DND-41 (cell line): ENCODE data around the gene NAV3.

Source experiments
- ATAC-seq: fragments of 200-7000 bp; cut with Tn5 transposase; 3 replicates; pipeline ENCODE4 v1.9.1; 2021; ENCODE audit warnings: low read depth; ENCODE audit not compliant: insufficient read depth
- DNase-seq: peaks from one replicate; pipeline ENCODE4 v3.0.0-alpha.2; 2020
- H2AFZ ChIP-seq: 2 replicates; pipeline ENCODE4 v1.6.0; 2012; ENCODE audit warnings: low read depth, low read length
- H3K27ac ChIP-seq: 2 replicates; pipeline ENCODE4 v1.5.1; 2012; ENCODE audit warnings: low read length, inconsistent platforms
- H3K27me3 ChIP-seq: fragments of 200-600 bp; sonication (generic); 2 replicates; pipeline ENCODE4 v1.6.0; 2012; ENCODE audit warnings: low read length, mild to moderate bottlenecking, inconsistent platforms; ENCODE audit not compliant: insufficient read depth, poor library complexity
- H3K36me3 ChIP-seq: 2 replicates; pipeline ENCODE4 v1.5.1; 2012; ENCODE audit warnings: low read length, inconsistent platforms; ENCODE audit not compliant: insufficient read depth
- H3K4me1 ChIP-seq: 2 replicates; pipeline ENCODE4 v1.5.1; 2012; ENCODE audit warnings: mild to moderate bottlenecking, low read length; ENCODE audit not compliant: insufficient read depth
- H3K4me2 ChIP-seq: 2 replicates; pipeline ENCODE4 v1.6.0; 2012; ENCODE audit warnings: mild to moderate bottlenecking, moderate library complexity, low read length, inconsistent platforms; ENCODE audit not compliant: insufficient read depth
- H3K4me3 ChIP-seq, 2 experiments: fragments of 200-600 bp in 1 of 2; shearing (Covaris generic) in 1 of 2; 2 replicates each; pipeline ENCODE4 v1.5.1; 2012 to 2016; ENCODE audit warnings: inconsistent platforms in 2 of 2, low read length in 2 of 2, mild to moderate bottlenecking in 2 of 2, low read depth in 1 of 2, moderate library complexity in 1 of 2
- H3K79me2 ChIP-seq: 2 replicates; pipeline ENCODE4 v1.6.0; 2012; ENCODE audit warnings: low read length, inconsistent platforms; ENCODE audit not compliant: insufficient read depth
- H3K9ac ChIP-seq: 2 replicates; pipeline ENCODE4 v1.6.0; 2012; ENCODE audit warnings: low read depth, mild to moderate bottlenecking, inconsistent platforms, low read length, moderate library complexity
- H3K9me3 ChIP-seq: 2 replicates; pipeline ENCODE4 v1.5.1; 2012; ENCODE audit warnings: low read length, moderate library complexity, mild to moderate bottlenecking, inconsistent platforms; ENCODE audit not compliant: insufficient read depth, severe bottlenecking
- H4K20me1 ChIP-seq: 2 replicates; pipeline ENCODE4 v1.6.0; 2012; ENCODE audit warnings: low read length; ENCODE audit not compliant: insufficient read depth
- CTCF ChIP-seq: IDR thresholded peaks from 2 replicates; pipeline ENCODE4 v1.5.1; 2012; ENCODE audit warnings: borderline replicate concordance, low read length, moderate library complexity, mild to moderate bottlenecking; ENCODE audit not compliant: poor library complexity, severe bottlenecking; ENCODE audit errors: extremely low read depth
- EZH2 ChIP-seq: IDR thresholded peaks from 3 replicates; pipeline ENCODE4 v1.6.1; 2012; ENCODE audit warnings: borderline replicate concordance, low read depth, mild to moderate bottlenecking, moderate library complexity, low read length, inconsistent platforms; ENCODE audit not compliant: severe bottlenecking

Gene NAV3

GRCh38 chr12:77993658-77994057 lies 163.0 kb downstream of the NAV3 start:
- no peak for TF ChIP-seq EZH2
- no peak for TF ChIP-seq CTCF
- Histone ChIP-seq H3K4me2 (no peak overlapping the region), H3K79me2 (no peaks in the 10 kb centered on the region), H2AFZ (no peak overlapping the region), H3K9me3 (no peaks in the 10 kb centered on the region), H3K4me3 (no peak overlapping the region), H3K4me1 (no peaks in the 10 kb centered on the region), H3K27me3 (no peaks in the 10 kb centered on the region), H3K27ac (no peak overlapping the region), H3K9ac (no peak overlapping the region), H3K36me3 (no peaks in the 10 kb centered on the region), H4K20me1 (no peaks in the 10 kb centered on the region)
- DNase-seq = no peak
- no peak for ATAC-seq

- H3K4me2 ChIP-seq = no peak overlapping the region
- no peak for DNase-seq
- no peak overlapping the region for H3K27ac ChIP-seq
- no peak overlapping the region for H3K4me3 ChIP-seq
- H3K9me3 ChIP-seq = no peaks in the 10 kb centered on the region
- TF ChIP-seq CTCF = no peak
- no peak for TF ChIP-seq EZH2
- H3K27me3 ChIP-seq = no peaks in the 10 kb centered on the region
- H3K9ac ChIP-seq = no peak overlapping the region
- no peaks in the 10 kb centered on the region for H3K79me2 ChIP-seq
- H4K20me1 ChIP-seq = no peaks in the 10 kb centered on the region
- no peak for ATAC-seq
- no peaks in the 10 kb centered on the region for H3K4me1 ChIP-seq
- no peak overlapping the region for H2AFZ ChIP-seq
- no peaks in the 10 kb centered on the region for H3K36me3 ChIP-seq
These were observed 164.9 kb downstream of the NAV3 start for GRCh38 chr12:77995436-77996167.

GRCh38 chr12:77996670-77997069 lies 166.0 kb downstream of the NAV3 start:
- ATAC-seq = no peak
- H3K4me2 ChIP-seq = no peak overlapping the region

More at GRCh38 chr12:77996670-77997069, 166.0 kb downstream of the NAV3 start:
- no peaks in the 10 kb centered on the region for H3K4me1 ChIP-seq
- no peak for DNase-seq
- H4K20me1 ChIP-seq = no peaks in the 10 kb centered on the region
- H3K79me2 ChIP-seq = no peaks in the 10 kb centered on the region
- H2AFZ ChIP-seq = no peak overlapping the region
- H3K9me3 ChIP-seq = no peaks in the 10 kb centered on the region
- H3K27me3 ChIP-seq = no peaks in the 10 kb centered on the region
- no peak overlapping the region for H3K4me3 ChIP-seq
- H3K9ac ChIP-seq = no peak overlapping the region
- H3K36me3 ChIP-seq = no peaks in the 10 kb centered on the region
- TF ChIP-seq EZH2 (no peak), CTCF (no peak)
- H3K27ac ChIP-seq = no peak overlapping the region
